Measurements from ENCODE around the gene WWOX. TPM values are rescaled to one million over a fixed set of nuclear protein-coding genes. Genes with fewer than 3 reads are reported as not detected.

WWOX gene
- total and polyA plus RNA-seq, 2 of the 4 experiments (the other 2 are of a cell fraction), result 2.7 to 5.4 TPM

- no TSS peak for BruUV-seq (replicated peaks)
- Histone ChIP-seq H2BK120ac (ENCODE audit: low read depth, low read length) (no peak overlapping the region), H3K27me3 (ENCODE audit: control insufficient read depth, insufficient read depth, low read length) (no peaks in the 10 kb centered on the region), H3K36me3 (ENCODE audit: control insufficient read depth, insufficient read depth, low read length) (no peaks in the 10 kb centered on the region), H4K8ac (ENCODE audit: low read depth in 2 of 2, low read length in 2 of 2) (no peak overlapping the region), H3K56ac (ENCODE audit: extremely low read depth, insufficient read depth, low read length) (no peak overlapping the region), H3K4ac (ENCODE audit: low read depth, low read length) (no peak overlapping the region), H4K91ac (ENCODE audit: insufficient read depth, low read depth, low read length) (no peak overlapping the region), H3K27ac (ENCODE audit: insufficient read depth, low read length) (no peak overlapping the region), H3K4me1 (ENCODE audit: control insufficient read depth, insufficient read depth, low read length) (no peaks in the 10 kb centered on the region), H2AFZ (replicated peaks; ENCODE audit: low read length, poor library complexity) (no peak overlapping the region), H3K18ac (ENCODE audit: low read depth, low read length) (no peak overlapping the region), H3K14ac (replicated peaks; ENCODE audit: low read depth, low read length) (no peak overlapping the region), H3K9me1 (ENCODE audit: insufficient read depth, low read length) (no peaks in the 10 kb centered on the region), H3K79me1 (ENCODE audit: low read depth in 1 of 2, low read length in 2 of 2) (no peaks in the 10 kb centered on the region), H2AK9ac (replicated peaks; ENCODE audit: low read depth, low read length, poor library complexity) (no peak overlapping the region), H3K4me2 (ENCODE audit: low read depth, low read length) (no peak overlapping the region), H3K23ac (ENCODE audit: low read depth, low read length) (no peak overlapping the region), H3K4me3 (ENCODE audit: insufficient read depth, low read depth, low read length) (no peak overlapping the region), H2BK15ac (ENCODE audit: low read depth, low read length) (no peak overlapping the region), H2BK5ac (ENCODE audit: low read depth, low read length, poor library complexity, severe bottlenecking) (no peak overlapping the region), H4K5ac (ENCODE audit: low read depth, low read length) (no peak overlapping the region), H3K9ac (ENCODE audit: low read depth, low read length) (no peak overlapping the region), H2BK20ac (ENCODE audit: low read depth, low read length) (no peak overlapping the region), H3K9me3 (ENCODE audit: control insufficient read depth, insufficient read depth, low read length) (peaks cover 46% of the 10 kb centered on the region), H4K20me1 (ENCODE audit: insufficient read depth, low read length) (no peaks in the 10 kb centered on the region), H2AK5ac (ENCODE audit: low read depth, low read length) (no peak overlapping the region)
- intact Hi-C loops (cut with micrococcal nuclease) (no loop called here), in situ Hi-C loops (cut with MboI; ENCODE audit: low sequenced_read_pairs) (no loop called here), dilution Hi-C loops (cut with HindIII; ENCODE audit: low sequenced_read_pairs, unreplicated experiment) (no loop called here)
- ATAC-seq (ENCODE audit: low read depth) (no peak), DNase-seq (no peak)
- ChIA-PET POLR2A (ENCODE audit: unreplicated experiment) (no interaction called here), CTCF (no interaction called here)
- 83% methylated on average over 2 of the region's 8 CpGs; no CpG with 5 or more reads in 1 of the 2 experiments for WGBS, 2 experiments (ENCODE audit: extremely low coverage in 2 of 2, insufficient read length in 1 of 2)
- TF ChIP-seq MAFK (IDR thresholded peaks at IDR 0.05; ENCODE audit: low read depth, low read length) (no peak), ELK1 (IDR thresholded peaks at IDR 0.05; ENCODE audit: borderline replicate concordance, low read depth, low read length) (no peak), MXI1 (IDR thresholded peaks at IDR 0.05; ENCODE audit: borderline replicate concordance, low read depth, low read length) (no peak), SMC3 (IDR thresholded peaks at IDR 0.05; ENCODE audit: low read depth, low read length) (no peak), RFX5 (IDR thresholded peaks at IDR 0.05; ENCODE audit: low read depth, low read length) (no peak), MAZ (IDR thresholded peaks at IDR 0.05; ENCODE audit: borderline replicate concordance, low read depth, low read length) (no peak), USF2 (IDR thresholded peaks at IDR 0.05; ENCODE audit: low read depth, low read length) (no peak)
These were observed 941.8 kb downstream of the WWOX start for GRCh38 chr16:79041206-79041605.
